C4-2B (cell line): Measurements from ENCODE around the gene GRHL3.
"Not testable (repeated sequence)": the region's sequence is repeated elsewhere in the genome, so short reads cannot be mapped to it uniquely, and the experiment has no call there.

ENCODE experiments used
- CTCF ChIP-seq: fragments of 450-650 bp; conservative IDR thresholded peaks from 2 replicates; pipeline ENCODE4 v1.5.1; 2017; ENCODE audit warnings: mild to moderate bottlenecking
- ZFX ChIP-seq: fragments of 450-650 bp; IDR thresholded peaks from 2 replicates; pipeline ENCODE4 v1.6.1; 2017

GRCh38 chr1:24274203-24275103, 44.7 kb upstream of the GRHL3 start:
- not testable (repeated sequence) for TF ChIP-seq CTCF, ZFX
